ENCODE results near the gene HDAC4.

HDAC4 gene

GRCh38 chr2:239323447-239323846 lies 77.4 kb downstream of the HDAC4 start:
- Histone ChIP-seq H3K9ac (ENCODE audit: low read length) (no peak overlapping the region), H3K4me3 (ENCODE audit: low read depth in 1 of 2, low read length in 2 of 2) (no peak overlapping the region), H3K4me1 (ENCODE audit: insufficient read depth, low read length) (peaks cover 62% of the 10 kb centered on the region), H3K9me3 (ENCODE audit: low read length) (no peaks in the 10 kb centered on the region), H3K36me3 (ENCODE audit: insufficient read depth, low read length) (no peaks in the 10 kb centered on the region), H3K27ac (ENCODE audit: low read depth, low read length) (peak overlapping the region; percentile 83), H3K27me3 (ENCODE audit: control insufficient read depth in 1 of 2, insufficient read depth in 2 of 2, low read length in 2 of 2) (no peaks in the 10 kb centered on the region)

GRCh38 chr2:239322416-239323086 lies 78.3 kb downstream of the HDAC4 start:
- Histone ChIP-seq H3K27me3 (ENCODE audit: control insufficient read depth in 1 of 2, insufficient read depth in 2 of 2, low read length in 2 of 2) (no peaks in the 10 kb centered on the region), H3K9ac (ENCODE audit: low read length) (no peak overlapping the region), H3K36me3 (ENCODE audit: insufficient read depth, low read length) (no peaks in the 10 kb centered on the region), H3K4me1 (ENCODE audit: insufficient read depth, low read length) (peaks cover 62% of the 10 kb centered on the region), H3K27ac (ENCODE audit: low read depth, low read length) (peak overlapping the region; percentile 83), H3K4me3 (ENCODE audit: low read depth in 1 of 2, low read length in 2 of 2) (no peak overlapping the region), H3K9me3 (ENCODE audit: low read length) (no peaks in the 10 kb centered on the region)

- Histone ChIP-seq H3K9ac (ENCODE audit: low read length) (no peak overlapping the region), H3K27me3 (ENCODE audit: control insufficient read depth in 1 of 2, insufficient read depth in 2 of 2, low read length in 2 of 2) (no peaks in the 10 kb centered on the region), H3K4me3 (ENCODE audit: low read depth in 1 of 2, low read length in 2 of 2) (no peak overlapping the region), H3K36me3 (ENCODE audit: insufficient read depth, low read length) (no peaks in the 10 kb centered on the region), H3K9me3 (ENCODE audit: low read length) (no peaks in the 10 kb centered on the region), H3K4me1 (ENCODE audit: insufficient read depth, low read length) (peaks cover 61% of the 10 kb centered on the region), H3K27ac (ENCODE audit: low read depth, low read length) (peak overlapping the region; percentile 27)
Measured at GRCh38 chr2:239321596-239322415, 79.0 kb downstream of the HDAC4 start.

GRCh38 chr2:239318790-239319661 lies 81.8 kb downstream of the HDAC4 start:
- Histone ChIP-seq H3K9ac (ENCODE audit: low read length) (peak overlapping the region; percentile 16), H3K27ac (ENCODE audit: low read depth, low read length) (peak overlapping the region; percentile 74), H3K27me3 (ENCODE audit: control insufficient read depth in 1 of 2, insufficient read depth in 2 of 2, low read length in 2 of 2) (no peaks in the 10 kb centered on the region)

GRCh38 chr2:239318151-239318611 lies 82.6 kb downstream of the HDAC4 start:
- Histone ChIP-seq H3K27ac (ENCODE audit: low read depth, low read length) (peak overlapping the region; percentile 85), H3K9me3 (ENCODE audit: low read length) (no peaks in the 10 kb centered on the region), H3K27me3 (ENCODE audit: control insufficient read depth in 1 of 2, insufficient read depth in 2 of 2, low read length in 2 of 2) (no peaks in the 10 kb centered on the region), H3K36me3 (ENCODE audit: insufficient read depth, low read length) (no peaks in the 10 kb centered on the region), H3K4me1 (ENCODE audit: insufficient read depth, low read length) (peaks cover 59% of the 10 kb centered on the region), H3K4me3 (ENCODE audit: low read depth in 1 of 2, low read length in 2 of 2) (peak overlapping the region in 1 of 2 donors; percentile 10), H3K9ac (ENCODE audit: low read length) (no peak overlapping the region)

More at GRCh38 chr2:239318790-239319661, 81.8 kb downstream of the HDAC4 start:
- peaks cover 58% of the 10 kb centered on the region for H3K4me1 ChIP-seq (ENCODE audit: insufficient read depth, low read length)
- no peaks in the 10 kb centered on the region for H3K9me3 ChIP-seq (ENCODE audit: low read length)
- no peaks in the 10 kb centered on the region for H3K36me3 ChIP-seq (ENCODE audit: insufficient read depth, low read length)
- peak overlapping the region; percentile 15 to 50 for H3K4me3 ChIP-seq (ENCODE audit: low read depth in 1 of 2, low read length in 2 of 2)

GRCh38 chr2:239316562-239317465 lies 84.0 kb downstream of the HDAC4 start:
- peak overlapping the region; percentile 85 for H3K27ac ChIP-seq (ENCODE audit: low read depth, low read length)

GRCh38 chr2:239315308-239315707 lies 85.5 kb downstream of the HDAC4 start:
- no peak overlapping the region for H3K4me3 ChIP-seq (ENCODE audit: low read depth in 1 of 2, low read length in 2 of 2)
- no peaks in the 10 kb centered on the region for H3K27me3 ChIP-seq (ENCODE audit: control insufficient read depth in 1 of 2, insufficient read depth in 2 of 2, low read length in 2 of 2)
- peak overlapping the region; percentile 10 for H3K27ac ChIP-seq (ENCODE audit: low read depth, low read length)
- H3K4me1 ChIP-seq (ENCODE audit: insufficient read depth, low read length): peaks cover 72% of the 10 kb centered on the region
- no peak overlapping the region for H3K9ac ChIP-seq (ENCODE audit: low read length)
- no peaks in the 10 kb centered on the region for H3K36me3 ChIP-seq (ENCODE audit: insufficient read depth, low read length)
- H3K9me3 ChIP-seq (ENCODE audit: low read length): no peaks in the 10 kb centered on the region

More at GRCh38 chr2:239316562-239317465, 84.0 kb downstream of the HDAC4 start:
- Histone ChIP-seq H3K9me3 (ENCODE audit: low read length) (no peaks in the 10 kb centered on the region), H3K36me3 (ENCODE audit: insufficient read depth, low read length) (no peaks in the 10 kb centered on the region), H3K27me3 (ENCODE audit: control insufficient read depth in 1 of 2, insufficient read depth in 2 of 2, low read length in 2 of 2) (no peaks in the 10 kb centered on the region), H3K9ac (ENCODE audit: low read length) (peak overlapping the region; percentile 51), H3K4me3 (ENCODE audit: low read depth in 1 of 2, low read length in 2 of 2) (no peak overlapping the region), H3K4me1 (ENCODE audit: insufficient read depth, low read length) (peaks cover 61% of the 10 kb centered on the region)

GRCh38 chr2:239313776-239314175 lies 87.0 kb downstream of the HDAC4 start:
- no peaks in the 10 kb centered on the region for H3K27me3 ChIP-seq (ENCODE audit: control insufficient read depth in 1 of 2, insufficient read depth in 2 of 2, low read length in 2 of 2)
- H3K9me3 ChIP-seq (ENCODE audit: low read length): no peaks in the 10 kb centered on the region
- peaks cover 80% of the 10 kb centered on the region for H3K4me1 ChIP-seq (ENCODE audit: insufficient read depth, low read length)
- H3K9ac ChIP-seq (ENCODE audit: low read length): no peak overlapping the region
- H3K27ac ChIP-seq (ENCODE audit: low read depth, low read length): peak overlapping the region; percentile 84
- no peak overlapping the region for H3K4me3 ChIP-seq (ENCODE audit: low read depth in 1 of 2, low read length in 2 of 2)
- H3K36me3 ChIP-seq (ENCODE audit: insufficient read depth, low read length): no peaks in the 10 kb centered on the region

GRCh38 chr2:239312741-239313667 lies 87.8 kb downstream of the HDAC4 start:
- Histone ChIP-seq H3K9ac (ENCODE audit: low read length) (peak overlapping the region; percentile 7), H3K9me3 (ENCODE audit: low read length) (no peaks in the 10 kb centered on the region), H3K36me3 (ENCODE audit: insufficient read depth, low read length) (no peaks in the 10 kb centered on the region), H3K4me1 (ENCODE audit: insufficient read depth, low read length) (peaks cover 72% of the 10 kb centered on the region), H3K4me3 (ENCODE audit: low read depth in 1 of 2, low read length in 2 of 2) (no peak overlapping the region), H3K27ac (ENCODE audit: low read depth, low read length) (peak overlapping the region; percentile 84), H3K27me3 (ENCODE audit: control insufficient read depth in 1 of 2, insufficient read depth in 2 of 2, low read length in 2 of 2) (no peaks in the 10 kb centered on the region)
